SK-N-SH treated with all-trans-retinoic acid at 6 μM for 48 hours (cell line): Measurements from ENCODE around the gene NAT14.

Source experiments
- ATAC-seq: fragments of 200-7000 bp; cut with Tn5 transposase; 3 replicates; pipeline ENCODE4 v1.9.1; 2020; ENCODE audit warnings: mild to moderate bottlenecking, moderate library complexity
- ARNTL ChIP-seq: fragments of 450-650 bp; formaldehyde crosslinking; IDR thresholded peaks from 2 replicates; pipeline ENCODE4 v1.5.0; 2020; ENCODE audit warnings: low read depth, mild to moderate bottlenecking, moderate library complexity, borderline replicate concordance
- BACH2 ChIP-seq: fragments of 250-450 bp; sonication (Bioruptor Pico); IDR thresholded peaks from 2 replicates; pipeline ENCODE4 v1.9.0; 2021; ENCODE audit warnings: mild to moderate bottlenecking, borderline replicate concordance
- CREB5 ChIP-seq: fragments of 250-450 bp; sonication (Bioruptor Pico); IDR thresholded peaks from 2 replicates; pipeline ENCODE4 v1.5.1; 2020; ENCODE audit warnings: low read depth, mild to moderate bottlenecking, moderate library complexity
- CSDC2 ChIP-seq: fragments of 250-450 bp; sonication (Bioruptor Pico); IDR thresholded peaks from 2 replicates; pipeline ENCODE4 v1.5.0; 2020; ENCODE audit warnings: mild to moderate bottlenecking, moderate library complexity
- CSRNP3 ChIP-seq: fragments of 250-450 bp; sonication (Bioruptor Pico); IDR thresholded peaks from 2 replicates; pipeline ENCODE4 v1.5.1; 2021; ENCODE audit warnings: mild to moderate bottlenecking, moderate library complexity
- ESRRG ChIP-seq: fragments of 250-450 bp; sonication (Bioruptor Pico); IDR thresholded peaks from 2 replicates; pipeline ENCODE4 v1.6.1; 2021; ENCODE audit warnings: mild to moderate bottlenecking
- GLIS3 ChIP-seq: fragments of 250-450 bp; sonication (Bioruptor Pico); IDR thresholded peaks from 2 replicates; pipeline ENCODE4 v1.5.0; 2020; ENCODE audit warnings: mild to moderate bottlenecking, moderate library complexity
- ISL1 ChIP-seq: fragments of 250-450 bp; sonication (Bioruptor Pico); IDR thresholded peaks from 2 replicates; pipeline ENCODE4 v2.1.2; 2022; ENCODE audit warnings: mild to moderate bottlenecking, moderate library complexity
- OSR1 ChIP-seq: fragments of 250-450 bp; sonication (Bioruptor Pico); IDR thresholded peaks from 2 replicates; pipeline ENCODE4 v1.8.0; 2022; ENCODE audit warnings: moderate library complexity, mild to moderate bottlenecking, inconsistent platforms
- PATZ1 ChIP-seq: fragments of 250-450 bp; sonication (Bioruptor Pico); IDR thresholded peaks from 2 replicates; pipeline ENCODE4 v1.8.0; 2020; ENCODE audit warnings: mild to moderate bottlenecking, moderate library complexity, borderline replicate concordance
- POU6F1 ChIP-seq: fragments of 250-450 bp; sonication (Bioruptor Pico); IDR thresholded peaks from 2 replicates; pipeline ENCODE4 v1.8.0; 2021; ENCODE audit warnings: low read depth, mild to moderate bottlenecking, moderate library complexity, borderline replicate concordance
- PPARA ChIP-seq: fragments of 250-450 bp; sonication (Bioruptor Pico); IDR thresholded peaks from 2 replicates; pipeline ENCODE4 v1.5.0; 2020; ENCODE audit warnings: mild to moderate bottlenecking, borderline replicate concordance
- RARB ChIP-seq: fragments of 250-450 bp; sonication (Bioruptor Pico); IDR thresholded peaks from 2 replicates; pipeline ENCODE4 v1.8.0; 2021; ENCODE audit warnings: mild to moderate bottlenecking, moderate library complexity
- SNAI2 ChIP-seq: fragments of 250-450 bp; sonication (Bioruptor Pico); IDR thresholded peaks from 2 replicates; pipeline ENCODE4 v1.5.0; 2020; ENCODE audit warnings: mild to moderate bottlenecking, moderate library complexity
- TCF4 ChIP-seq: fragments of 250-450 bp; sonication (Bioruptor Pico); IDR thresholded peaks from 2 replicates; pipeline ENCODE4 v1.8.0; 2021; ENCODE audit warnings: mild to moderate bottlenecking, moderate library complexity, borderline replicate concordance
- TOX ChIP-seq: fragments of 250-450 bp; sonication (Bioruptor Pico); IDR thresholded peaks from 2 replicates; pipeline ENCODE4 v1.8.0; 2021; ENCODE audit warnings: mild to moderate bottlenecking, moderate library complexity, borderline replicate concordance
- ZC3H10 ChIP-seq: fragments of 250-450 bp; sonication (Bioruptor Pico); IDR thresholded peaks from 2 replicates; pipeline ENCODE4 v1.5.1; 2021; ENCODE audit warnings: mild to moderate bottlenecking, moderate library complexity
- ZFP3 ChIP-seq: fragments of 250-450 bp; sonication (Bioruptor Pico); IDR thresholded peaks from 2 replicates; pipeline ENCODE4 v1.5.0; 2020; ENCODE audit warnings: mild to moderate bottlenecking, moderate library complexity
- ZFP30 ChIP-seq: fragments of 450-650 bp; formaldehyde crosslinking; IDR thresholded peaks from 2 replicates; pipeline ENCODE4 v1.5.0; 2022; ENCODE audit warnings: mild to moderate bottlenecking, moderate library complexity
- ZNF565 ChIP-seq: fragments of 450-650 bp; formaldehyde crosslinking; conservative IDR thresholded peaks from 2 replicates; pipeline ENCODE4 v1.5.0; 2020; ENCODE audit warnings: low read depth, mild to moderate bottlenecking, moderate library complexity
- ZNF70 ChIP-seq: fragments of 450-650 bp; formaldehyde crosslinking; IDR thresholded peaks from 2 replicates; pipeline ENCODE4 v1.5.0; 2020; ENCODE audit warnings: mild to moderate bottlenecking, moderate library complexity
- ZNF8 ChIP-seq: fragments of 450-650 bp; formaldehyde crosslinking; IDR thresholded peaks from 2 replicates; pipeline ENCODE4 v1.5.0; 2020; ENCODE audit warnings: mild to moderate bottlenecking, moderate library complexity

The NAT14 gene

GRCh38 chr19:55477905-55478304 lies 7.1 kb upstream of the NAT14 start:
- ATAC-seq = no peak
- TF ChIP-seq ZNF8 = no peak
- TF ChIP-seq TOX (CRISPR knock-in tag) = no peak
- TF ChIP-seq ZC3H10 = no peak
- no peak for TF ChIP-seq POU6F1 (CRISPR knock-in tag)
- TF ChIP-seq CSDC2 (CRISPR knock-in tag) = no peak
- no peak for TF ChIP-seq ZFP30

- ATAC-seq = no peak
- no peak for TF ChIP-seq ZC3H10
- no peak for TF ChIP-seq ZNF565 (CRISPR knock-in tag)
- no peak for TF ChIP-seq GLIS3 (CRISPR knock-in tag)
- no peak for TF ChIP-seq RARB
- TF ChIP-seq TCF4 = no peak
- no peak for TF ChIP-seq POU6F1 (CRISPR knock-in tag)
- TF ChIP-seq CSRNP3 (CRISPR knock-in tag) = no peak
- TF ChIP-seq ARNTL (CRISPR knock-in tag) = no peak
- no peak for TF ChIP-seq CREB5 (CRISPR knock-in tag)
- TF ChIP-seq ISL1 (CRISPR knock-in tag) = no peak
- no peak for TF ChIP-seq TOX (CRISPR knock-in tag)
- no peak for TF ChIP-seq ZFP3 (CRISPR knock-in tag)
- TF ChIP-seq OSR1 (CRISPR knock-in tag) = no peak
- no peak for TF ChIP-seq SNAI2 (CRISPR knock-in tag)
- TF ChIP-seq PPARA (CRISPR knock-in tag) = no peak
- TF ChIP-seq PATZ1 (CRISPR knock-in tag) = no peak
These were observed 6.6 kb upstream of the NAT14 start for GRCh38 chr19:55478364-55478763.

- TF ChIP-seq ZNF70 (CRISPR knock-in tag) (no peak), CSRNP3 (CRISPR knock-in tag) (no peak), RARB (no peak), ZNF565 (CRISPR knock-in tag) (no peak), ZNF8 (no peak), TCF4 (no peak), ZFP3 (CRISPR knock-in tag) (no peak), ZC3H10 (no peak), CSDC2 (CRISPR knock-in tag) (no peak), ESRRG (CRISPR knock-in tag) (no peak), GLIS3 (CRISPR knock-in tag) (no peak), ISL1 (CRISPR knock-in tag) (no peak), ARNTL (CRISPR knock-in tag) (no peak), SNAI2 (CRISPR knock-in tag) (no peak), OSR1 (CRISPR knock-in tag) (no peak), PATZ1 (CRISPR knock-in tag) (no peak), BACH2 (no peak)
- TF ChIP-seq, all 23 proteins: peak for 0
- no peak for ATAC-seq
These were observed 5.9 kb upstream of the NAT14 start for GRCh38 chr19:55479045-55479444.
